CD14-positive monocyte (primary cell): Measurements from ENCODE around the gene RNF34. TPM values are rescaled to one million over a fixed set of nuclear protein-coding genes. Genes with fewer than 3 reads are reported as not detected.

Experiments used
- DNase-seq, 3 donors: peaks; one replicate each; pipeline ENCODE4 v3.0.0-alpha.2; 2011 to 2022
- H2AFZ ChIP-seq: 2 replicates; pipeline ENCODE4 v1.6.0; 2012; ENCODE audit warnings: mild to moderate bottlenecking, low read depth, low read length, inconsistent platforms; ENCODE audit not compliant: insufficient read depth, poor library complexity, severe bottlenecking
- H3K27ac ChIP-seq, 2 donors: 1 replicate in 1 of 2; 2 replicates in 1 of 2; pipeline ENCODE4 v1.5.1; 2012 to 2013; ENCODE audit warnings: low read length in 2 of 2, control low read depth in 1 of 2, inconsistent platforms in 1 of 2, low read depth in 1 of 2, mild to moderate bottlenecking in 1 of 2
- H3K27me3 ChIP-seq, 2 donors: one replicate each; pipeline versions ENCODE4 v1.6.0 to v1.6.1; 2011 to 2013; ENCODE audit warnings: low read length in 2 of 2; ENCODE audit not compliant: control insufficient read depth in 2 of 2, insufficient read depth in 2 of 2
- H3K36me3 ChIP-seq, 2 donors: replicated peaks in 1 of 2; 1 replicate in 1 of 2; 2 replicates in 1 of 2; pipeline versions ENCODE4 v1.5.1 to v1.6.1; 2012 to 2013; ENCODE audit warnings: low read length in 2 of 2, control low read depth in 1 of 2, inconsistent platforms in 1 of 2, mild to moderate bottlenecking in 1 of 2; ENCODE audit not compliant: insufficient read depth in 2 of 2, control insufficient read depth in 1 of 2
- H3K4me1 ChIP-seq, 2 donors: 1 replicate in 1 of 2; 2 replicates in 1 of 2; pipeline versions ENCODE4 v1.5.1 to v1.6.1; 2012 to 2013; ENCODE audit warnings: low read length in 2 of 2, control low read depth in 1 of 2, inconsistent platforms in 1 of 2, mild to moderate bottlenecking in 1 of 2, moderate library complexity in 1 of 2; ENCODE audit not compliant: insufficient read depth in 2 of 2, control insufficient read depth in 1 of 2
- H3K4me2 ChIP-seq: replicated peaks from 2 replicates; pipeline ENCODE3; 2012; ENCODE audit warnings: low read length, moderate library complexity, mild to moderate bottlenecking; ENCODE audit not compliant: poor library complexity, severe bottlenecking; ENCODE audit errors: extremely low read depth
- H3K4me3 ChIP-seq, 3 experiments: fragments of 200-600 bp in 1 of 3; sonication (generic) in 1 of 3; replicated peaks in 1 of 3; 1 replicate in 2 of 3; 2 replicates in 1 of 3; pipeline ENCODE4 v1.5.1; 2011 to 2013; ENCODE audit warnings: low read length in 3 of 3, mild to moderate bottlenecking in 3 of 3, control low read depth in 2 of 3, low read depth in 2 of 3, inconsistent platforms in 1 of 3, moderate library complexity in 1 of 3
- H3K79me2 ChIP-seq: 2 replicates; pipeline ENCODE4 v1.6.0; 2012; ENCODE audit warnings: mild to moderate bottlenecking, control low read depth, inconsistent platforms, low read length, moderate library complexity; ENCODE audit not compliant: insufficient read depth
- H3K9ac ChIP-seq: 2 replicates; pipeline ENCODE4 v1.6.0; 2017; ENCODE audit warnings: low read length, mild to moderate bottlenecking; ENCODE audit not compliant: insufficient read depth, poor library complexity, severe bottlenecking
- H3K9me3 ChIP-seq, 2 donors: replicated peaks in 1 of 2; 1 replicate in 1 of 2; 2 replicates in 1 of 2; pipeline versions ENCODE4 v1.5.1 to v1.6.1; 2012 to 2013; ENCODE audit warnings: low read length in 2 of 2, control low read depth in 1 of 2; ENCODE audit not compliant: control insufficient read depth in 1 of 2, insufficient read depth in 1 of 2
- H4K20me1 ChIP-seq: 2 replicates; pipeline ENCODE4 v1.6.0; 2012; ENCODE audit warnings: mild to moderate bottlenecking, low read length, control low read depth, moderate library complexity; ENCODE audit not compliant: insufficient read depth
- H3K27ac Mint-ChIP-seq, 7 donors: one replicate each; pipeline ENCODE4 v1.8.0; 2020; ENCODE audit warnings: mild to moderate bottlenecking in 7 of 7, mixed read lengths in 7 of 7, moderate library complexity in 6 of 7, inconsistent platforms in 2 of 7
- H3K27me3 Mint-ChIP-seq, 3 donors: one replicate each; pipeline ENCODE4 v1.8.0; 2021 to 2022; ENCODE audit warnings: low read depth in 3 of 3, mild to moderate bottlenecking in 3 of 3, mixed read lengths in 3 of 3, moderate library complexity in 3 of 3, inconsistent platforms in 1 of 3
- H3K36me3 Mint-ChIP-seq, 2 donors: one replicate each; pipeline ENCODE4 v1.8.0; 2020; ENCODE audit warnings: mixed read lengths in 2 of 2, inconsistent platforms in 1 of 2, mild to moderate bottlenecking in 1 of 2
- H3K4me1 Mint-ChIP-seq: one replicate; pipeline ENCODE4 v1.8.0; 2020; ENCODE audit warnings: mild to moderate bottlenecking, mixed read lengths
- H3K4me3 Mint-ChIP-seq, 2 donors: one replicate each; pipeline ENCODE4 v1.8.0; 2020; ENCODE audit warnings: mild to moderate bottlenecking in 2 of 2, mixed read lengths in 2 of 2, moderate library complexity in 1 of 2
- H3K9me3 Mint-ChIP-seq, 7 donors: one replicate each; pipeline ENCODE4 v1.8.0; 2020 to 2022; ENCODE audit warnings: mixed read lengths in 7 of 7, mild to moderate bottlenecking in 6 of 7, moderate library complexity in 6 of 7, inconsistent platforms in 2 of 7
- WGBS: methylation state at CpG from one replicate; pipeline ENCODE4 v1.1.5; 2013; ENCODE audit warnings: missing lambda C conversion rate; ENCODE audit not compliant: insufficient coverage; 5-methylcytosine and 5-hydroxymethylcytosine counted together
- intact Hi-C, 2 donors: fragments of 100-400 bp; cut with micrococcal nuclease; formaldehyde crosslinking; loops; one replicate each; pipeline versions ENCODE4 v1.15.0 to v1.15.1; 2023
- polyA plus RNA-seq, 3 donors: library from polyadenylated mRNA; depleted of rRNA in 1 of 3; unstranded in 2 of 3; stranded (reverse) in 1 of 3; fragments of 300-500 nt in 2 of 3; fragments of >200 nt in 1 of 3; fragmentation: Illumina TruSeq in 2 of 3; gene quantifications; 1 replicate in 2 of 3; 2 replicates in 1 of 3; pipeline ENCODE4 v1.2.3, GENCODE V29; 2012 to 2021
- TF ChIP-seq, protein P1 (sequence below): fragments of 200-600 bp; IDR thresholded peaks from one replicate; pipeline ENCODE4 v1.8.0; 2022; ENCODE audit warnings: antibody characterized with exemption, mild to moderate bottlenecking

RNF34 gene
- polyA plus RNA-seq, 3 donors, result 15.5 to 23.8 (median 19.2) TPM

DNA sequence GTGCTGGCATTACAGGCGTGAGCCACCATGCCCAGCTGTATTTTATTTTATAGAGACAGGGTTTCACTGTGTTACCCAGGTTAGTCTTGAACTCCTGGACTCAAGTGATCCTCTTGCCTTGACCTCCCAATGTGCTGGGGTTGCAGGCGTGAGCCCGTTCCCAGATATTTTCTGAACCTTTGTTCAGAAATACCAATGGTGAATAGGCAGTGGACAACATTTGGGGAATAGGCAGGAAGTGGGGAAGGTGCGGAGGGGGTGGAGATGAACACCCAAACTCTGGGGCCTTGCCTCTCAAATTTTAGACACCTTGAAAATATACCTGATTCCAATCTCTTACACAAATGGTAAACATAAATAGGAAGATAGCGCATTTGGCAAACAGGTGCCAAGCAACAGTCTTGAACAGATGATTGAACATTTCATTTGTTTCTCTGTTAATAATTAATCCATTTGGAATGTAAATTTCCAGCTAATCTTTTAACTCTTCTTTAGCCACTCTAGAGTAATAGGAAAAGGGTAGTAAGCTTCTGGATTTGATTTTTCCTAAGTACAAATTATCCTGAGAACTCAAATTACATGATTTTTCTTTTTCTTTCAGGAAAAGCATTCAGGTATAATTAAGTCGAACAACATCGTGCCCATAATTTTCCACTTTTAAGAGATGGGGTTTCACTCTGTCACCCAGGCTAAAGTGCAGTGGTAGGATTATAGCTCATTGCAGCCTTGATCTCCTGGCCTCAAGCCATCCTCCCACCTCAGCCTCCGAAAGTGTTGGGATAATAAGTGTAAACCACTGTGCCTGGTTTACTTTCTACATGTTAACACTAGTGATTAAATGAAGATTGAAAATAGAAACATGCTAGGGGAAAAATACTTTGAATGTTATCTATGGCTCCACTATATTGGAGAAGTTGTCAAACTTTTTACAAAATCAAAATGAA lies 22.9 kb upstream of the RNF34 start:
- no peak overlapping the region for H3K4me3 Mint-ChIP-seq
- peaks cover 3 to 9% (median 3%) of the 10 kb centered on the region in 3 donors for H3K27me3 Mint-ChIP-seq
- H3K79me2 ChIP-seq, result no peaks in the 10 kb centered on the region
- WGBS, result 100% methylated on average over 1 of the region's 8 CpGs
- no peaks in the 10 kb centered on the region for H3K36me3 Mint-ChIP-seq
- H3K4me2 ChIP-seq, result no peak overlapping the region
- no peak overlapping the region for H2AFZ ChIP-seq
- no peak for DNase-seq
- no peaks in the 10 kb centered on the region for H3K27me3 ChIP-seq
- H3K9me3 Mint-ChIP-seq, result peaks cover 0 to 9% (median 6%) of the 10 kb centered on the region in 7 donors
- TF ChIP-seq, protein P1, sequence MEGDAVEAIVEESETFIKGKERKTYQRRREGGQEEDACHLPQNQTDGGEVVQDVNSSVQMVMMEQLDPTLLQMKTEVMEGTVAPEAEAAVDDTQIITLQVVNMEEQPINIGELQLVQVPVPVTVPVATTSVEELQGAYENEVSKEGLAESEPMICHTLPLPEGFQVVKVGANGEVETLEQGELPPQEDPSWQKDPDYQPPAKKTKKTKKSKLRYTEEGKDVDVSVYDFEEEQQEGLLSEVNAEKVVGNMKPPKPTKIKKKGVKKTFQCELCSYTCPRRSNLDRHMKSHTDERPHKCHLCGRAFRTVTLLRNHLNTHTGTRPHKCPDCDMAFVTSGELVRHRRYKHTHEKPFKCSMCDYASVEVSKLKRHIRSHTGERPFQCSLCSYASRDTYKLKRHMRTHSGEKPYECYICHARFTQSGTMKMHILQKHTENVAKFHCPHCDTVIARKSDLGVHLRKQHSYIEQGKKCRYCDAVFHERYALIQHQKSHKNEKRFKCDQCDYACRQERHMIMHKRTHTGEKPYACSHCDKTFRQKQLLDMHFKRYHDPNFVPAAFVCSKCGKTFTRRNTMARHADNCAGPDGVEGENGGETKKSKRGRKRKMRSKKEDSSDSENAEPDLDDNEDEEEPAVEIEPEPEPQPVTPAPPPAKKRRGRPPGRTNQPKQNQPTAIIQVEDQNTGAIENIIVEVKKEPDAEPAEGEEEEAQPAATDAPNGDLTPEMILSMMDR, result no peak
- no peaks in the 10 kb centered on the region for H3K36me3 ChIP-seq
- H3K9me3 ChIP-seq, result peaks cover 0 to 7% of the 10 kb centered on the region in 2 donors
- H3K9ac ChIP-seq, result no peak overlapping the region
- intact Hi-C loops, result no loop called here
- H3K4me1 Mint-ChIP-seq, result no peaks in the 10 kb centered on the region
- no peak overlapping the region for H3K27ac ChIP-seq
- H3K27ac Mint-ChIP-seq, result no peak overlapping the region
- H3K4me1 ChIP-seq, result no peaks in the 10 kb centered on the region
- no peaks in the 10 kb centered on the region for H4K20me1 ChIP-seq
- H3K4me3 ChIP-seq, result no peak overlapping the region

DNA sequence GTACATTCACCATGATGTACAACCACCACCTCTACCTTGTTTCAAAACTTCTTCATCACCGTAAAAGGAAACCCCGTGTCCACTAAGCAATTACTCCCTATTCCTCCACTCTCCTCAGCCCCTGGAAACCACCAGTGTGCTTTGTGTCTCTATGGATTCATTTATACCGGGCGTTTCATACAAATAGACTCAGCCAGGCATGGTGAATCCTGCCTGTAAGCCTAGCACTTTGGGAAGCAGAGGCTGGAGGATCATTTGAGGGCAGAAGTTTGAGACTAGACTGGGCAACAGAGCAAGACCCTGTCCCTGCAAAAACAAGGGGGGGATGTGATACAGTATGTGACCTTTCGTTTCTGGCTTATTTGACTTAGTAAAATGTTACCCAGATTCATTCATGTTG lies 21.2 kb upstream of the RNF34 start:
- H3K27me3 Mint-ChIP-seq, result peaks cover 5 to 6% (median 6%) of the 10 kb centered on the region in 3 donors
- Histone ChIP-seq H3K27ac (no peak overlapping the region), H3K36me3 (no peaks in the 10 kb centered on the region), H3K4me1 (no peaks in the 10 kb centered on the region), H3K4me3 (no peak overlapping the region), H4K20me1 (no peaks in the 10 kb centered on the region), H2AFZ (no peak overlapping the region), H3K9me3 (peaks cover 0 to 7% of the 10 kb centered on the region in 2 donors), H3K79me2 (no peaks in the 10 kb centered on the region), H3K27me3 (no peaks in the 10 kb centered on the region), H3K9ac (no peak overlapping the region), H3K4me2 (no peak overlapping the region)
- TF ChIP-seq, protein P1, result no peak
- H3K4me1 Mint-ChIP-seq, result no peaks in the 10 kb centered on the region
- intact Hi-C loops, result no loop called here
- no peak overlapping the region for H3K4me3 Mint-ChIP-seq
- no peak overlapping the region for H3K27ac Mint-ChIP-seq
- no peak for DNase-seq
- WGBS, result 85% methylated on average over 2 of the region's 5 CpGs
- H3K9me3 Mint-ChIP-seq, result peaks cover 0 to 9% (median 6%) of the 10 kb centered on the region in 7 donors
- no peaks in the 10 kb centered on the region for H3K36me3 Mint-ChIP-seq
